MM.1S (cell line): ENCODE data around the gene JAKMIP3.

Experiments used
- CTCF ChIP-seq: fragments of 300-600 bp; sonication (generic); IDR thresholded peaks from 2 replicates; pipeline ENCODE4 v1.5.1; 2016; ENCODE audit warnings: antibody characterized with exemption, low read length, mixed read lengths
- EZH2 ChIP-seq: fragments of 300-600 bp; sonication (generic); optimal IDR thresholded peaks from 2 replicates; pipeline ENCODE3; 2017; ENCODE audit warnings: low read depth, mild to moderate bottlenecking, antibody characterized with exemption, low read length, mixed read lengths

GRCh38 chr10:132041340-132041739 is 24.4 kb upstream of the JAKMIP3 start:
- TF ChIP-seq CTCF (no peak), EZH2 (no peak)
